Ovary (tissue), 3 donors: ENCODE results near the gene CC2D1A.

Source experiments
- POLR2A ChIP-seq: fragments of 450-650 bp; IDR thresholded peaks from one replicate; pipeline ENCODE4 v1.6.1; 2017; ENCODE audit warnings: antibody characterized with exemption, mild to moderate bottlenecking, moderate library complexity
- TF ChIP-seq, protein P1 (sequence below), 3 donors: fragments of 450-650 bp in 2 of 3; fragments of 200-600 bp in 1 of 3; IDR thresholded peaks; one replicate each; pipeline versions ENCODE4 v1.5.1 to v1.8.0; 2016 to 2022; ENCODE audit warnings: antibody characterized with exemption in 3 of 3, mild to moderate bottlenecking in 1 of 3
- donor health status: DM: no; HTN: no; CAD: no.

DNA sequence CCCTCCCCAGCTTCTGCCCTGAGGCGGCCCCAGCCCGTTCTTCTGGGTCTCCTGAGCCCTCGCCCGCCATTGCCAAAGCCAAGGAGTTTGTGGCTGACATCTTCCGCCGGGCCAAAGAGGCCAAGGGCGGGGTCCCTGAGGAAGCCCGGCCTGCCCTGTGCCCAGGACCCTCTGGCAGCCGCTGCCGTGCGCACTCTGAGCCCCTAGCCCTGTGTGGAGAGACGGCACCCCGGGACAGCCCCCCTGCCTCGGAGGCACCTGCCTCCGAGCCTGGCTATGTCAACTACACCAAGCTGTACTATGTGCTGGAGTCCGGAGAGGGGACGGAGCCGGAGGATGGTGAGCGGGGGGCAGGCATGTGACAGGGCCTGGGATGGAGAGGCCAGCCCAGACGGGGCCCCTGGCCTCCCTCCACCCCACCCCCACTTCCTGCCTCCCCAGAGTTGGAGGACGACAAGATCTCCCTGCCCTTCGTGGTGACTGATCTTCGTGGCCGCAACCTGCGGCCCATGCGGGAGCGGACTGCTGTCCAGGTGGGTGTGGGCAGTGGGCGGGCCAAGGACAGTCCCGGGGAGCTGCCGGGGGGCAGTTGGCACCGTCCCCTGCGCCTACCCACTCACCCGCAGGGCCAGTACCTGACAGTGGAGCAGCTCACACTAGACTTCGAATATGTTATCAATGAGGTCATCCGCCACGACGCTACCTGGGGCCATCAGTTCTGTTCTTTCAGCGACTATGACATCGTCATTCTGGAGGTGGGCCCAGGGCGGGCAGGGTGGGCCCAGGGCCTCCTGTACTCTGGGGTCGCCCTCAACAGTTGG is 53.4 kb downstream of the CC2D1A start:
- TF ChIP-seq POLR2A = no peak
- TF ChIP-seq, protein P1, sequence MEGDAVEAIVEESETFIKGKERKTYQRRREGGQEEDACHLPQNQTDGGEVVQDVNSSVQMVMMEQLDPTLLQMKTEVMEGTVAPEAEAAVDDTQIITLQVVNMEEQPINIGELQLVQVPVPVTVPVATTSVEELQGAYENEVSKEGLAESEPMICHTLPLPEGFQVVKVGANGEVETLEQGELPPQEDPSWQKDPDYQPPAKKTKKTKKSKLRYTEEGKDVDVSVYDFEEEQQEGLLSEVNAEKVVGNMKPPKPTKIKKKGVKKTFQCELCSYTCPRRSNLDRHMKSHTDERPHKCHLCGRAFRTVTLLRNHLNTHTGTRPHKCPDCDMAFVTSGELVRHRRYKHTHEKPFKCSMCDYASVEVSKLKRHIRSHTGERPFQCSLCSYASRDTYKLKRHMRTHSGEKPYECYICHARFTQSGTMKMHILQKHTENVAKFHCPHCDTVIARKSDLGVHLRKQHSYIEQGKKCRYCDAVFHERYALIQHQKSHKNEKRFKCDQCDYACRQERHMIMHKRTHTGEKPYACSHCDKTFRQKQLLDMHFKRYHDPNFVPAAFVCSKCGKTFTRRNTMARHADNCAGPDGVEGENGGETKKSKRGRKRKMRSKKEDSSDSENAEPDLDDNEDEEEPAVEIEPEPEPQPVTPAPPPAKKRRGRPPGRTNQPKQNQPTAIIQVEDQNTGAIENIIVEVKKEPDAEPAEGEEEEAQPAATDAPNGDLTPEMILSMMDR (IDR thresholded peaks at IDR 0.05) = no peak
